HG03066 (cell line): ENCODE results near the gene SPATA6L.

Experiments
- ATAC-seq: cut with Tn5 transposase; IDR thresholded peaks from one replicate; pipeline ENCODE4 v1.9.1; 2021; ENCODE audit warnings: low read depth; ENCODE audit not compliant: unreplicated experiment

The SPATA6L gene

DNA sequence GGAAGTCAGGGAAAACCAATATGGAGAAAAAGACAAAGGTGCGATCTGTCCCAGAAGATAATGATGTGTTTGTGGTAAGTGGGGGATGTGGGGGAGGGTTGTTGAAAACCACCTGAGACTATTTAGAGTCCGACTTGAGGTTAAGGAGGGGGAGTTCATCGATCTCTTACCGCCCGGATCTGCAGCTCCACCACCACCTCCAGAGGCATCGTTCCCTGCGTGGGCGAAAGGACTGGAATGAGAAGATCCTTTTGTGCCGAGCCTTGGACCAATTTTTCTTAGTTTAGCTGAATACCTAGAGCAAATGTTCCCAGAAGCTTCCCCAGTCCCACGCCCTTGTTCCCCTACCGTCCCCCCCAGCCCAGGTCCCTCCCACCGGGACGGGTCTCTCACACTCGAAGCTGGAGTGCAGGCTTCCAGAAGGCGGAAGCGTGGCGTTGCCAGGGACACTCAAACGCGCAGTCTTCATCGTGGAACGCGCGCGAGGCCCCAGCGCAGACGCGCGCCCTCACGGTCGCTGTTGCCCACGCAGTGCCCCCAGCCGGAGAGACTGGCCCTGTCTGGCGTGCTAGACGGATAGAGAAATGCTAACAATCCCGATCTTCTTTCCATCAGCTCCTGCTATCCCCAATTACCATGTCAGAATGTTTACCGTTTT, at the start of gene SPATA6L:
Gene SPATA6L (minus strand): TSS at position 439 of the 658 bp plus-strand sequence. CDS start 230 bp downstream, at position 209.
- ATAC-seq, result peak; percentile 36

DNA sequence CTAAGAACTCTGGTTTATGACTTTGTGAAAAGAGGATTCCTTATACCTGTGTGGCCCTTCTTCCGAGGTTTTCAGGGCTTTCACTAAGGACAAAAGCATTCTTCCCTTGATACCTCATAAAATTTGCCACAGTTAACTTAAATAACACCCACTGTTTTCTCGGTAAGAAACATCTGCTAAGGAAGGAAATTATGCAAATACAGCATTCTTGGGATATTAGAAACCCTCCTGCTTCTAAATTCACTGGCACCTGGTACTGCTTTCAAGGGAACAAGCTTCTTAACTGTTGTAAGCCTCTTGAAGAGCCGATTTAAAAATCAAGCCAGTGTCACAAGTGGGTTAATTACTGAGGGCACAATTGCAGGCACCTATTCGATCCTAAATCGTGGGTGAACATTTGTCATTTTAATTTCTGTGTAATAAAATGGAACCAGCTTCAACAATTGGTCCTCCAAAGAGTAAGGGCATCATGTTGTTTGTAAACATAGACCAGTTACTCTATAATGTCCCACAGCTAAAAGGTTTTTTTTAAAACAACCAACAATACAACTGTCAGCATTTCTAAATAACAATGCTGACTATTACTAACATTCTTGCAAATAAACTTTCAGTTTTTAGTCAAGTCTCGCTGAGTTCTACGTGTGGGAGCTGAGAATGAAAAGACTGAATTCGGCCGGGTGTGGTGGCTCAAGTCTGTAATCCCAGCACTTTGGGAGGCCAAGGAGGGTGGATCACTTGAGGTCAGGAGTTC, 48.2 kb upstream of the SPATA6L start:
- no peak for ATAC-seq

DNA sequence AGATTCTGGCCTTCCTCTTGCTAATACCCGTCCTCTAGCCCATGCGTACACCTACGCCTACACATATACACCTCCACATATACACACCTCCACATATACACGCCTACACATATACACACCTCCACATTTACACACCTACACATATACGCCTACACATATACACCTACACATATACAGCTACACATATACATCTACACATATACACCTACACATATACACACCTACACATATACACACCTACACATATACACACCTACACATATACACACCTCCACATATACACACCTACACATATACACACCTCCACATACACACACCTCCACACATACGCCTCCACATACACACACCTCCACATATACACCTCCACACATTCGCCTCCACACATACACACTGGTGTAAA, 47.6 kb upstream of the SPATA6L start:
- ATAC-seq, result no peak

DNA sequence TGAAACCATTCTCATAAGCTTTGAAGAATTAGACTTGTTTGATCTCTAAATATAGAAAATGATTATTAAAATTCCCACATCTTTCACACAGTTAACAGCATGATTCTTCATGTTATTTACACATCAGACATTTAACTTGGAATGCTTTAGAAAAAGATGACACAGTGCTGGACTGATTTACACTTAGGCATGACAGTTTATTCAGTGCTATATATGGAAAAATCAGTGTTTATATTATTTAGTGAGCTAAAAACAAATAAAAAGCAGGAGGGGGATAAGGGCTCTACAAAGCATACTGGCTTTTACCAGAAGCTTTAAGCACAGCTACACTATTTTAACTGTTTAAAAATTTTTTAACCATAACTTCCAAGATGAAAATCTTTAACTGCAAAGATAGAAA, 43.1 kb upstream of the SPATA6L start:
- no peak for ATAC-seq

DNA sequence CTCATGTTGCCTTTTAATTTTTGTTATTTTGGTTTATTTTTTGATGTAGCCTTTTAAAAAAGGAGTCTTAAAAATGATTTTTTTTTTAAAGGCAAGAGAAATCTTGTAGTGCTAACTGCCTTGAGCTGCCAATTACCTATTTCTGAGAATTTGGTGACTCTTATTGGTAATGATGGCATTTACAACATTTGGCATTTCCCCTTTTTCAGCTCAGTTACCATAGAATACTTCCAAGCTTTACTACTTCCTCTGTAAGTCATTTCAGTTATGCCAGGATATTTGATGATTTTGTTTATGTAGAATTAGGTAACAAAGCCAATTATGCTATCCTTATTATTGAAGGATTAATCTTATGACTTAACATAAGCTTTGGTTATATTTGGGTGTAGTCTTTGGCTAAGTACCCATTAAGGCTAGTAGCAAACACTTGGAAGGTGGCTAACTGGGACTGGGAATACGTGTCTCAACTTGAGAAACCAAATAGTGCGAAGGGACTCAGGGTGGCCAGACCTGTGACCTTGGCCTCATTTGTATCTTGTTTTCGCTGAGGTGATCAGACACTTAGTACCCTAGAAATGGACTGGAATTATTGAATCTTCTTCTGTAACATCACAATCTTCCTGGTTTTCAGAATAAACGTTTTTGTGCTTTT, 40.8 kb upstream of the SPATA6L start:
- ATAC-seq, result no peak

DNA sequence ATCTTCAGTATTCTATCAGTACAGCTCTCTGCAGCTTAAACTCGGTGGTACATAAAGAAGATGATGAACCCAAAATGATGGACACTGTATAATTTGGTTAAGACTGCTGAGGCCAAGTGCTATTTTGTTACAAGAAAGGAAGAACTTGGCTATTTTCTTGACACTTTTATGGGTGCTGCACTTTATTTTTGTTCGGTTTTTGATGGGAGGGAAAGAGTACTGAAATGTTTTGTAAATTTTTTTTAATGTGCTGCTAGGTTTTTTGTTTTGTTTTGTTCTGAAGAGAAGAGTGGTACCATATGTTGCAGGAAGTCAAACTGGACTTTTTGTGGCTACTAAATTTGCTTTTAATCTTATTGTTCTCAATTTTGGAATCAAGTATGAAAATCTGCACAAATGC, 39.7 kb upstream of the SPATA6L start:
- ATAC-seq, result no peak

DNA sequence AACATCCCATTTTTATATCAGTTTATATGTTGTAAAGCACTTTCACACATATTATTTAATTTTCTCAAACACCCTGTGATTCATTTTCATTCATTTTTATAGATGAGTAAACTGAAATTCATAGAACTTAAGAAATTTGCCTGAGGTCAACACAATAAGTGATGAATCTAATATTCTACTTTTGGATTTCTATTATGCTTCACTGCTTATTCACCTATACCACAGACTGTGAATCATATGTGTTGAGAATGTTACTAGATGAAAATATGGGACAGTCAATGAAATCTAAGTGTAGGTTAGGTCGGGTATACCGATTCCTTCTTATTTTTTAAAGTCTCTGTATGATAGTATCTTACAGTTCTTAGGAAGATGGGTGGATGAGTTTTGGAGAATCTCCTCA, 37.8 kb upstream of the SPATA6L start:
- no peak for ATAC-seq

DNA sequence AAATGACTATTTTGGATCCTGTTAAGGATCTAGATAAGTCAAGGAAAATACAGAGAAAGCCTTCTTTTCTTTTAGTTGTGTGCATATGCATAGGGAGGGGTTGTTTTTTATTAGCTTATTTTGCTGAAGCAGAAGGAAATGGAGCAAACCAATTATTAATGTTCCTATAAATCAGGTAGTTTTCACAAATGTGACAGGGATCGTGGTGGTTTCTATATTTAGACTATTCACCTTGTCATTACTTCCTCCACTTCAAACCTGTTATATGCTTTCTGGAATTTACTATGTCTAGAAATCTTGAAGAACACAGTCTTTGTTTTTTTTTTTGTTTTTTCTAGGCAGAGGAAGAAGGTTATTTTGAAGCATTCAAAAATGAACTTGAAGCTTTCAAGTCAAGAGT, 35.2 kb upstream of the SPATA6L start:
- no peak for ATAC-seq

DNA sequence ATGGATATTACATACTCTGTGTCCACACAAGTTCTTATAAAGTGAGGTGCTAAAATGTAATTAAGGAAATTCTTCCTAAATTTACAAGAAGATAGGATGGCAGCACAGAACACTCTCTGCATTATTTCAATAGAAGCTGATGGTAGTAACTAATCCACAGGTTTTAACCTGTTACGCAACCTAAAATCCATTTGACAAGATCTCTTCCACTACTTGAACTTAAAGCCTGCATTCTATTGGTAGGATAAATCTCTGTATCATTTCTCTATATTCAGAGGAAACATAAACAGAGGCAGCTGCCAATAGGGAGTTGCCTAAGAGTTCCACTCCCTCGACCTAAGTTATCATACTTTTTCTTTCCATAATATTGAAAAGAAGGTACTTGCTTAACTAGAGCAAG, 34.7 kb upstream of the SPATA6L start:
- no peak for ATAC-seq

GRCh38 chr9:4700091-4700490, 33.8 kb upstream of the SPATA6L start:
- no peak for ATAC-seq

DNA sequence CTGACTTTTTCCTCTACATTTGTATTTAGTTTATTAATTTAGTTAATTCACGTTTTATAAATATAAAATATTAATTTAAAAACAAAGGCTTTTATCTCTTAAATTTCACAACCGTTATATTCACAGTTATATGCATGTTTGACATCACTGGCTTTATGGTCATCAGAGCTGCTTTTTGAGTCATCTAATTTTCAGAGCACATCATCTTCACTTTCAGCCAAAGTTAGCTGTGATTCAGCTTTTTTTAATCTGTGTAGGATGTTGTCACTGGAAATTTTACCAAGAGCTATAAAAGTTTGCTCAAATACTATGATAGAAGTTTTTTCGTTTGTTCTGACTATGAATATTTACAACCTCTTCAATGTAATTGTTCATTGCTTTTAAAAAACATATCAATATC, 25.5 kb upstream of the SPATA6L start:
- ATAC-seq, result no peak

DNA sequence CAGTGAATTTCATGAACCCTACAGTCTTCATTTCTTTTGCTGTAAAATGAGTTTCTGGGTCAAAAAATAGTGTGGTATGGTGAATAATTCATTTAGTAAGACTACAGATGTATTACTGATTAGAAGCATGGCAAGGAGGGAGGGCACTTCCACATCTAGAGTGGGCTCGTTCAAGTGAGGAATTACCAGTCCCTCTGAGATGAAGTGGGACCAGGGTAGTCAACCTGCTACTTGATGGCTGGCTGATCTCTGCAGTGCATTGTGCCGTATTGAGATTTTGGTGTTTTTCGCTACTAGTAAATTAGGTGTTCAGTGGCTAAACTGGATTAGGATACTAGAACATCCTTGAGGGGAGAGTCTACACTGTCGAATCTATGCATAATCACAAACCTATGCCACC, 23.9 kb upstream of the SPATA6L start:
- ATAC-seq, result no peak

DNA sequence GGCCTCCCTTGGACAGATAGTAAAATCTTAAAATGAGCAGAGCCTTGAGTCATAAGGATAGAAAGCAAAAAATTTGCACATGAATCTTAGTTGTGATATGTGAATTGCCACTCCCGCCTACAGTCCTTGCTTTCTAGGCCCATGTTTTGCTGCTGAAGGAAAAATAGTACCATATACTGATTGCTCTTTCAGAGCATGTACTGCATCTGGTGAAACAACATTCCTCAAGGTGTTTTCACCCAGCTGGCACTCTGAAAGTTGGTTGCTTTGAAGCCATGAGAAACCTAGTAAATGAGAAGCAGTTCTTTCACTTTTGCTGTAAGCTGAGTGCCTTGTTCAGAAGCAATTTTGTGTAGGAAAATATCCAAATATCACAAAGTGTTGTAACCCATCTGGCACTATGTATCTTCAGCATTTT, 23.4 kb upstream of the SPATA6L start:
- peak; percentile 67 for ATAC-seq

- no peak for ATAC-seq
Measured at GRCh38 chr9:4689021-4689420, 22.7 kb upstream of the SPATA6L start.

DNA sequence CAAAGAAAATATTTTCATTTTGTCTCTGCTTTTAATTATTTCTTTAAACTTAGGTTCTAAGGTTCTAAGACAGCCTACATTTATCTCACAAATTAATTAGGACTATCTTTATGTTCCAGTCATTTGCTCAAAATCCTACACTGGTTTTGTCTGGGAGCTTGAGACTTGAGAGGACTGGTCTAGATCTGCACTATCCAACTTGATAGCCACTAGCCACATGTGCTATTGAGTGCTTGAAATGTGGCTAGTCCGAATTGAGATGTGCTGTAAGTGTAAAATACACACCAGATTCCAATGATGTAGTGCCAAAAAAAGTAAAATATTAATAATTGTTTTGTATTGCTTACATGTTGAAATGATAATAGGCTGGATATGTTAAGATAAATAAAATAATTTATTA, 20.3 kb upstream of the SPATA6L start:
- ATAC-seq, result no peak

DNA sequence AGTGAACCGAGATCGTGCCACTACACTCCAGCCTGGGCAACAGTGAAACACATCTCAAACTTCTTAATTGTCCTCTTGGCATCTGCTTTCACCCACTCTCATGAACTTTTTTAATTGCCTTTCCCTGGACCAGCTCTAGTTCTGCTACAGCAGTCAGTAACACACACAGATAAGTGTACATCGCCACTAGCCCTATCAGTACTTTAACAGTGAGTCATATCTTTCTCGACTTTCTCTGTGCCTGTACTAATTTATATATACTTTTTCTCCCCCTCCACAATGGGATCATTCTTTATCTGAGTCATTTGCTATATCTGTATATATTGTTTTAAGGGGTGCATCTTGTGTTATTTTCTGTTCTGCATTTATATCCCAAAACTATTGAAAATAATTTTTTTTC, 19.8 kb upstream of the SPATA6L start:
- ATAC-seq, result no peak

- ATAC-seq, result no peak
Measured at GRCh38 chr9:4684820-4685219, 18.5 kb upstream of the SPATA6L start.

DNA sequence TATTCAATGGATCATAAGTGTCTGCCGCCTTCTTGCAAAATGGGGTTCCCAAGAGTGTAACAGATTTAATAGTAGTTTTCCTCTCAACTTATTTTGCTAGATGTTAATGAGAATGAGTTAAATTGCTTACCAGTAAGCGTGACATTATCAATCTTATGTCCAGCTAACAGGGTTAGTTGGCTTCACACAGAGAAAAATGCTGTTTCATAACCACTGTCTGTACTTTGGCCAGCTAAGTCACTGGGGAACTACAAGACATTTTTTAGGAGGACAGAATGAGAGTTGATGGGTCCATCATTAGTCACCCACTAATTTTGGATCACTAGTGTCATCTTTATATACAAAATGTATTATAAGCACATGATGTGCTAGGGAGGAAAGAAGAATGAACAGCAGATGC, 14.5 kb upstream of the SPATA6L start:
- no peak for ATAC-seq

GRCh38 chr9:4680173-4680525, 13.9 kb upstream of the SPATA6L start:
- peak; percentile 1 for ATAC-seq

DNA sequence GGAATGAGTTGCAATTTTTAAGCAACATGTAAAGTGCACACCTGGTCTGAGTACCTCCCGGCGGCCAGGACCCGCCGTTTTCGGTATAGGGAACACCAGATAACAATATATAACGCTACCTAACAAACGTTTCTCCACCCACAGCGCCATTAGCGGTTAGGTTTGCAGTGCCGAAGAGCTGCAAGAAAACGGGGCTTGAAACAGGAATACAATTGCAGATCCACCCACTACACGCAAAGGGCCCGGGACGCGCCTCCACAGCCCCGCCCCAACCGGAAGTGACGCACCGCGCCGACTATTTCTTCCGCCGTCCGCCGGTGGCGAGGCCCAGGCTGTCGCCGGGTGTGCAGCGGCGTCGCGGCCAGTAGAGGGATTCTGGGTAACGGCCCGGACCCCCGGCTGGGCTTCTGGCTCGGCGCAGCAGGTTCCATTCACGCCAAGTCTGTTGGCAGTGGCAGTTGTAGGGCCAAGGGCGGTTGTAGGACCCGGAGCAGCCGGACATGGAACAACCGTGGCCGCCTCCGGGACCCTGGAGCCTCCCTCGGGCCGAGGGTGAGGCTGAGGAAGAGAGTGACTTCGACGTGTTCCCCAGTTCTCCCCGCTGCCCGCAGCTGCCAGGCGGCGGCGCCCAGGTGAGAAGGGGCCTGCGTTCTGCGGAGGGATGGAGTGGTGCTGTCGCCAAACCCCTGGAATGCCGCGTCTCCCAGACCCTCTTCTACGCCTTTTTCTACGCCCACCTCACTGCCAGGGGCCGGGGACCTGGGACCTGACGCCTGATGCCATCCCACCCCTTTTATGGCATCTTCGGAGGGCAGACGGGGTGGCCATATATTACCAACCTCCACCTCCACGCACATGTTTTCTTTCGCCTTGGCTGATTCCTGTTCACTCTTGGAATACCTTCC, 13.2 kb upstream of the SPATA6L start, which contains the start of gene CDC37L1:
Gene CDC37L1 (plus strand): TSS at position 302 of the 905 bp plus-strand sequence. CDS start 199 bp downstream, at position 501.
- ATAC-seq, result peak; percentile 97
